ENCODE data around the gene FADD.
A peak's percentile ranks its signal among the peaks of the same experiment; 100 is the strongest.

FADD gene

GRCh38 chr11:70226183-70226582, 23.1 kb downstream of the FADD start:
- no peak overlapping the region for H3K4me2 ChIP-seq (ENCODE audit: low read depth, low read length, poor library complexity, severe bottlenecking)
- H3K9me3 ChIP-seq (ENCODE audit: insufficient read depth, low read length) = no peaks in the 10 kb centered on the region
- no peak for TF ChIP-seq CTCF (IDR thresholded peaks at IDR 0.05; ENCODE audit: insufficient read depth, low read length, poor library complexity, severe bottlenecking)
- TF ChIP-seq EZH2phosphoT487 (conservative IDR thresholded peaks at IDR 0.05; ENCODE audit: low read length) = no peak
- H3K36me3 ChIP-seq (ENCODE audit: low read length) = no peaks in the 10 kb centered on the region
- H3F3A ChIP-seq (ENCODE audit: insufficient read depth) = no peaks in the 10 kb centered on the region
- no peaks in the 10 kb centered on the region for H3K27me3 ChIP-seq (ENCODE audit: low read length)
- H3K27ac ChIP-seq (ENCODE audit: low read depth, low read length) = no peak overlapping the region
- H3K9ac ChIP-seq (ENCODE audit: low read length) = no peak overlapping the region
- no peaks in the 10 kb centered on the region for H3K79me2 ChIP-seq (ENCODE audit: insufficient read depth, low read length)
- no peak overlapping the region for H3K4me3 ChIP-seq (ENCODE audit: insufficient read depth, low read length, poor library complexity, severe bottlenecking)
- H3K9me2 ChIP-seq (replicated peaks; ENCODE audit: insufficient read depth, low read length) = no peaks in the 10 kb centered on the region
- no peaks in the 10 kb centered on the region for H4K20me1 ChIP-seq (ENCODE audit: low read depth, low read length)
- H2AFZ ChIP-seq (ENCODE audit: low read depth, low read length, severe bottlenecking) = no peak overlapping the region

- H2AFZ ChIP-seq (ENCODE audit: low read depth, low read length, severe bottlenecking) = no peak overlapping the region
- no peaks in the 10 kb centered on the region for H3K9me3 ChIP-seq (ENCODE audit: insufficient read depth, low read length)
- H3K79me2 ChIP-seq (ENCODE audit: insufficient read depth, low read length) = no peaks in the 10 kb centered on the region
Measured at GRCh38 chr11:70226967-70227366, 23.9 kb downstream of the FADD start.

GRCh38 chr11:70229737-70230136, 26.6 kb downstream of the FADD start:
- H3K9ac ChIP-seq (ENCODE audit: low read length) = no peak overlapping the region
- H2AFZ ChIP-seq (ENCODE audit: low read depth, low read length, severe bottlenecking) = no peak overlapping the region
- no peaks in the 10 kb centered on the region for H4K20me1 ChIP-seq (ENCODE audit: low read depth, low read length)
- no peak overlapping the region for H3K4me3 ChIP-seq (ENCODE audit: insufficient read depth, low read length, poor library complexity, severe bottlenecking)
- H3K4me2 ChIP-seq (ENCODE audit: low read depth, low read length, poor library complexity, severe bottlenecking) = no peak overlapping the region
- H3K79me2 ChIP-seq (ENCODE audit: insufficient read depth, low read length) = no peaks in the 10 kb centered on the region
- TF ChIP-seq CTCF (IDR thresholded peaks at IDR 0.05; ENCODE audit: insufficient read depth, low read length, poor library complexity, severe bottlenecking) (no peak), EZH2phosphoT487 (conservative IDR thresholded peaks at IDR 0.05; ENCODE audit: low read length) (no peak)
- no peaks in the 10 kb centered on the region for H3K9me3 ChIP-seq (ENCODE audit: insufficient read depth, low read length)
- H3F3A ChIP-seq (ENCODE audit: insufficient read depth) = no peaks in the 10 kb centered on the region
- no peaks in the 10 kb centered on the region for H3K27me3 ChIP-seq (ENCODE audit: low read length)
- H3K9me2 ChIP-seq (replicated peaks; ENCODE audit: insufficient read depth, low read length) = no peaks in the 10 kb centered on the region
- no peak overlapping the region for H3K27ac ChIP-seq (ENCODE audit: low read depth, low read length)
- no peaks in the 10 kb centered on the region for H3K36me3 ChIP-seq (ENCODE audit: low read length)

More at GRCh38 chr11:70226967-70227366, 23.9 kb downstream of the FADD start:
- Histone ChIP-seq H3K27me3 (ENCODE audit: low read length) (no peaks in the 10 kb centered on the region), H3K4me2 (ENCODE audit: low read depth, low read length, poor library complexity, severe bottlenecking) (no peak overlapping the region), H3K9me2 (replicated peaks; ENCODE audit: insufficient read depth, low read length) (no peaks in the 10 kb centered on the region), H4K20me1 (ENCODE audit: low read depth, low read length) (no peaks in the 10 kb centered on the region), H3F3A (ENCODE audit: insufficient read depth) (no peaks in the 10 kb centered on the region), H3K36me3 (ENCODE audit: low read length) (no peaks in the 10 kb centered on the region), H3K27ac (ENCODE audit: low read depth, low read length) (no peak overlapping the region), H3K9ac (ENCODE audit: low read length) (no peak overlapping the region), H3K4me3 (ENCODE audit: insufficient read depth, low read length, poor library complexity, severe bottlenecking) (no peak overlapping the region)
- TF ChIP-seq EZH2phosphoT487 (conservative IDR thresholded peaks at IDR 0.05; ENCODE audit: low read length) (no peak), CTCF (IDR thresholded peaks at IDR 0.05; ENCODE audit: insufficient read depth, low read length, poor library complexity, severe bottlenecking) (peak; percentile 24)
